HTERT RPE-1 (cell line): ENCODE measurements around the gene SEPTIN10.
"Not testable (repeated sequence)": the region's sequence is repeated elsewhere in the genome, so short reads cannot be mapped to it uniquely, and the experiment has no call there.

ENCODE experiments used
- in situ Hi-C: fragments of 300-500 bp; cut with MboI; formaldehyde crosslinking; loops from 4 replicates; pipeline ENCODE4 v1.14.3; 2020; ENCODE audit warnings: low sequenced_read_pairs

Gene SEPTIN10

GRCh38 chr2:109613922-109614714, at the start of gene SEPTIN10, which contains the start of gene SOWAHC:
TSS of gene SEPTIN10 (minus strand) at chr2:109613966. CDS start at chr2:109613827, 139 bp downstream.
TSS of gene SOWAHC (plus strand) at chr2:109614364. CDS start at chr2:109614490, 126 bp downstream.
- in situ Hi-C loops, result no loop called here

- in situ Hi-C loops, result no loop called here
These were observed 49.1 kb upstream of the SEPTIN10 start for GRCh38 chr2:109662889-109663288.

GRCh38 chr2:109660046-109660860, 46.5 kb upstream of the SEPTIN10 start:
- in situ Hi-C loops, result no loop called here

GRCh38 chr2:109659396-109660045, 45.8 kb upstream of the SEPTIN10 start:
- in situ Hi-C loops, result no loop called here

- in situ Hi-C loops, result no loop called here
These were observed 41.5 kb upstream of the SEPTIN10 start for GRCh38 chr2:109655287-109655686.

GRCh38 chr2:109654326-109655050, 40.7 kb upstream of the SEPTIN10 start:
- in situ Hi-C loops, result no loop called here

- in situ Hi-C loops, result no loop called here
These were observed 36.2 kb upstream of the SEPTIN10 start for GRCh38 chr2:109649736-109650695.

GRCh38 chr2:109648041-109648527, 34.3 kb upstream of the SEPTIN10 start:
- in situ Hi-C loops, result no loop called here

GRCh38 chr2:109647636-109648035, 33.9 kb upstream of the SEPTIN10 start:
- in situ Hi-C loops, result no loop called here

- in situ Hi-C loops, result no loop called here
These were observed 33.2 kb upstream of the SEPTIN10 start for GRCh38 chr2:109646961-109647360.

- in situ Hi-C loops, result no loop called here
These were observed 31.8 kb upstream of the SEPTIN10 start for GRCh38 chr2:109645412-109646184.

- in situ Hi-C loops, result no loop called here
These were observed 31.0 kb upstream of the SEPTIN10 start for GRCh38 chr2:109644571-109645275.

GRCh38 chr2:109640000-109640399, 26.2 kb upstream of the SEPTIN10 start:
- in situ Hi-C loops, result not testable (repeated sequence)

GRCh38 chr2:109638795-109639194, 25.0 kb upstream of the SEPTIN10 start:
- in situ Hi-C loops, result no loop called here

GRCh38 chr2:109637749-109638570, 24.2 kb upstream of the SEPTIN10 start:
- in situ Hi-C loops, result no loop called here

GRCh38 chr2:109636317-109636716, 22.6 kb upstream of the SEPTIN10 start:
- in situ Hi-C loops, result no loop called here
